Epithelial cell of esophagus (primary cell): ENCODE results near the gene S100PBP.
"Not testable (repeated sequence)": the region's sequence is repeated elsewhere in the genome, so short reads cannot be mapped to it uniquely, and the experiment has no call there.

Source experiments
- DNase-seq: peaks from one replicate; pipeline ENCODE4 v3.0.0; 2010; ENCODE audit warnings: low read depth
- H3K4me3 ChIP-seq: 2 replicates; pipeline ENCODE4 v1.5.1; 2011; ENCODE audit warnings: mild to moderate bottlenecking, low read length, control low read depth
- CTCF ChIP-seq: IDR thresholded peaks from 2 replicates; pipeline ENCODE4 v1.5.1; 2011; ENCODE audit warnings: low read depth, mild to moderate bottlenecking, low read length, control low read depth, inconsistent platforms; ENCODE audit not compliant: insufficient read depth; ENCODE audit errors: missing control alignments

S100PBP gene

GRCh38 chr1:32779242-32779641 is 38.2 kb upstream of the S100PBP start:
- TF ChIP-seq CTCF, result no peak
- no peak for DNase-seq
- no peak overlapping the region for H3K4me3 ChIP-seq

- TF ChIP-seq CTCF, result no peak
- DNase-seq, result no peak
- no peak overlapping the region for H3K4me3 ChIP-seq
These were observed 37.4 kb upstream of the S100PBP start for GRCh38 chr1:32780005-32780404.

- DNase-seq, result peak; percentile 87
- TF ChIP-seq CTCF, result no peak
- H3K4me3 ChIP-seq, result no peak overlapping the region
These were observed 36.7 kb upstream of the S100PBP start for GRCh38 chr1:32780628-32781234.

GRCh38 chr1:32782086-32782485 is 35.4 kb upstream of the S100PBP start:
- TF ChIP-seq CTCF, result no peak
- no peak overlapping the region for H3K4me3 ChIP-seq
- DNase-seq, result no peak

- no peak for TF ChIP-seq CTCF
- DNase-seq, result no peak
- H3K4me3 ChIP-seq, result no peak overlapping the region
These were observed 33.6 kb upstream of the S100PBP start for GRCh38 chr1:32783851-32784250.

GRCh38 chr1:32784817-32785216 is 32.6 kb upstream of the S100PBP start:
- TF ChIP-seq CTCF, result no peak
- no peak overlapping the region for H3K4me3 ChIP-seq
- no peak for DNase-seq

GRCh38 chr1:32786856-32787255 is 30.6 kb upstream of the S100PBP start:
- H3K4me3 ChIP-seq, result no peak overlapping the region

GRCh38 chr1:32789356-32789755 is 28.1 kb upstream of the S100PBP start:
- H3K4me3 ChIP-seq, result not testable (repeated sequence)
- peak; percentile 92 for DNase-seq

More at GRCh38 chr1:32786856-32787255, 30.6 kb upstream of the S100PBP start:
- peak; percentile 39 for TF ChIP-seq CTCF
- peak; percentile 29 for DNase-seq
